Measurements from ENCODE around the gene MFNG.
"Not testable (repeated sequence)": the region's sequence is repeated elsewhere in the genome, so short reads cannot be mapped to it uniquely, and the experiment has no call there.

The MFNG gene

GRCh38 chr22:37486224-37486845 is at the start of gene MFNG:
MFNG (minus strand) TSS chr22:37486384; CDS start chr22:37486177, 207 bp downstream.
- DNase-seq: peak; percentile 14 to 39

- no peak for DNase-seq
Observed at GRCh38 chr22:37535159-37535558, 49.0 kb upstream of the MFNG start.

- no peak for DNase-seq
Observed at GRCh38 chr22:37534445-37534844, 48.3 kb upstream of the MFNG start.

- no peak for DNase-seq
Observed at GRCh38 chr22:37533995-37534394, 47.8 kb upstream of the MFNG start.

GRCh38 chr22:37529652-37530345 is 43.6 kb upstream of the MFNG start:
- no peak for DNase-seq

GRCh38 chr22:37527952-37528351 is 41.8 kb upstream of the MFNG start:
- DNase-seq: not testable (repeated sequence)

GRCh38 chr22:37527081-37527752 is 41.0 kb upstream of the MFNG start:
- DNase-seq: not testable (repeated sequence)

GRCh38 chr22:37526376-37526775 is 40.2 kb upstream of the MFNG start:
- DNase-seq: no peak

- no peak for DNase-seq
Observed at GRCh38 chr22:37525746-37526350, 39.7 kb upstream of the MFNG start.

- DNase-seq: no peak
Observed at GRCh38 chr22:37525073-37525745, 39.0 kb upstream of the MFNG start.

GRCh38 chr22:37522482-37522881 is 36.3 kb upstream of the MFNG start:
- DNase-seq: no peak

GRCh38 chr22:37521236-37521739 is 35.1 kb upstream of the MFNG start:
- no peak for DNase-seq

- no peak for DNase-seq
Observed at GRCh38 chr22:37520776-37521191, 34.6 kb upstream of the MFNG start.

GRCh38 chr22:37519268-37520195 is 33.3 kb upstream of the MFNG start, which contains the start of gene CARD10:
CARD10 (minus strand) TSS chr22:37519415; CDS start chr22:37519200, 215 bp downstream.
- DNase-seq: no peak

GRCh38 chr22:37518509-37519267 is 32.5 kb upstream of the MFNG start:
- DNase-seq: no peak

GRCh38 chr22:37517826-37518450 is 31.8 kb upstream of the MFNG start:
- no peak for DNase-seq

GRCh38 chr22:37516456-37516855 is 30.3 kb upstream of the MFNG start:
- no peak for DNase-seq

GRCh38 chr22:37515901-37516300 is 29.7 kb upstream of the MFNG start:
- no peak for DNase-seq

GRCh38 chr22:37514526-37515051 is 28.4 kb upstream of the MFNG start:
- no peak for DNase-seq

All from NCI-H187 (cell line).